Measurements from ENCODE around the gene C20orf144.

C20orf144 gene

DNA sequence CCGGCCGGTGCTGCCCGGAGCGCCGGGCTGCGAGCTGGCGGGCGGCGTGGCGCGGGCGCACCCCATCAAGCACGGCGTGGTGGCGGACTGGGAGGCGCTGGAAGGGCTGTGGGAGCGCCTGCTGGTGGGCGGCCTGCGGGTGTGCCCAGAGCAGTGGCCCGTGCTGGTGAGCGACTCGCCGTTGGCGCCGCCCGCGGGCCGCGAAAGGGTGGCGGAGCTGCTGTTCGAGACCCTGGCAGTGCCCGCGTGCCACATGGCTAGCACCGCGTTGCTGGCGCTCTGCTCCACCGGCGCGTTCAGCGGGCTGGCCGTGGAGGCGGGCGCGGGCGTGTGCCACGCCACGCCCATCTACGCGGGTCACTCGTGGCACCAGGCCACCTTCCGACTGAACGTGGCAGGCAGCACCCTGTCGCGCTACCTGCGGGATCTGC is 5.1 kb downstream of the C20orf144 start:
- peak overlapping the region; percentile 64 for H3K27ac Mint-ChIP-seq
- H3K27me3 Mint-ChIP-seq: no peaks in the 10 kb centered on the region
- H3K36me3 Mint-ChIP-seq: no peaks in the 10 kb centered on the region
- peak overlapping the region; percentile 82 for H3K4me3 Mint-ChIP-seq
- H3K4me1 Mint-ChIP-seq (ENCODE audit: low read depth): peaks cover 26% of the 10 kb centered on the region
- no peaks in the 10 kb centered on the region for H3K9me3 Mint-ChIP-seq (ENCODE audit: low read depth)

DNA sequence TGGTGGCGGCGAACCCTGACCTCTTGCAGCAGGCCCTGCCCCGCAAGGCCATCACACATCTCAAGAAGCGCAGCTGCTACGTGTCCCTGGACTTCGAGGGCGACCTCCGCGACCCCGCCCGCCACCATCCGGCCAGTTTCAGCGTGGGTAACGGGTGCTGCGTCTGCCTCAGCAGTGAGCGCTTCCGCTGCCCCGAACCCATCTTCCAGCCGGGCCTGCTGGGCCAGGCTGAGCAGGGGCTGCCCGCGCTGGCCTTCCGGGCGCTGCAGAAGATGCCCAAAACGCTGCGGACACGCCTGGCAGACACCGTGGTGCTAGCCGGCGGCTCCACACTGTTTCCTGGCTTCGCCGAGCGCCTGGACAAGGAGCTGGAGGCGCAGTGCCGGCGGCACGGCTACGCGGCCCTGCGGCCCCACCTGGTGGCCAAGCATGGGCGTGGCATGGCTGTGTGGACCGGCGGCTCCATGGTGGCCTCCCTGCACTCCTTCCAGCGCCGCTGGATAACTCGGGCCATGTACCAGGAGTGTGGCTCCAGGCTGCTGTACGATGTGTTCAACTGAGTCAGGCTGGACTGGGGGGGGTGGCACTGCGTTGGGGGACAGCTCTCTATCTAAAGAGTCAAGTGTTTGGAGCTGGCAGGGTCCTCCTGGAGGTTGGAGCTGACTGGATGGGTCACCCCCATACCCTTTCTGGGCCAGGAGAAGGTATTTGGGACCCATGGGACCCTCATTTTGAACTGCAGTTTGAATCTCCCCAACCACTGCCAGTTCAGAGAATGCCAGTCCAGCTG is 5.7 kb downstream of the C20orf144 start:
- H3K27me3 Mint-ChIP-seq: no peaks in the 10 kb centered on the region
- H3K9me3 Mint-ChIP-seq (ENCODE audit: low read depth): no peaks in the 10 kb centered on the region
- H3K36me3 Mint-ChIP-seq: no peaks in the 10 kb centered on the region
- peaks cover 25% of the 10 kb centered on the region for H3K4me1 Mint-ChIP-seq (ENCODE audit: low read depth)
- peak overlapping the region; percentile 64 for H3K27ac Mint-ChIP-seq
- H3K4me3 Mint-ChIP-seq: peak overlapping the region; percentile 82

DNA sequence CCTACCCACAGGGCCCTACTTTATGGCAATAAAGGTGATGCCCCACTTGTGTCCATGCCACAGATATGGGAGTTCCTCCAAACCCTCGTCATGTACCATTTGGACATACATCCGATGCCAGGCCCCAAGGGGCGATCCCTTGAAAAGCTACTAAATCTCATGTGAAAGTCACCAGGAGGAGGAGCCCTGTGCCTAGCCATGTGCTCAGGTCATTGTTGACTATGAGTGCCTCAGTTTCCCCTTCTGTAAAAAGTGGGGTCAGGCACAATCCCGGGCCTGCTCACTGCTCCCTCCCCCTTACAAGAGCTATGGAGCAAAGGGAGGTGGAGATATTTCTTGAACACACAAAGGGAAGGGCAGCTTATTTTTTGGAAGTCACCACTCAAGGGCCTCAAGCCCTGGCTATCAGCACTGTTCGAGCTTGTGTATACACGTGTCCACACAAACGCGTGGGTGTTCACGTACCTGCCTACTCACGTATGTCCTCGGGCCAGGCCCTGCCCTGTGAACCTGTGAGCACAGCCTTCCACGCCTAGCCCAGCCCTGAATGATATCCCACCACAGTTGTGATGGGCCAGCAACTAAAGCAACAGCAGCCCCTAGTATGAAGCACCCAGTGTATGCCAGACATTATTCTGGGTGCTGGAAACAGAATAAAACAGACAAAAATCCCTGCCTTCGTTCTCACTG is 6.5 kb downstream of the C20orf144 start:
- H3K36me3 Mint-ChIP-seq: no peaks in the 10 kb centered on the region
- H3K27ac Mint-ChIP-seq: no peak overlapping the region
- H3K4me1 Mint-ChIP-seq (ENCODE audit: low read depth): peaks cover 29% of the 10 kb centered on the region
- H3K4me3 Mint-ChIP-seq: peak overlapping the region; percentile 82
- no peaks in the 10 kb centered on the region for H3K27me3 Mint-ChIP-seq
- H3K9me3 Mint-ChIP-seq (ENCODE audit: low read depth): no peaks in the 10 kb centered on the region

DNA sequence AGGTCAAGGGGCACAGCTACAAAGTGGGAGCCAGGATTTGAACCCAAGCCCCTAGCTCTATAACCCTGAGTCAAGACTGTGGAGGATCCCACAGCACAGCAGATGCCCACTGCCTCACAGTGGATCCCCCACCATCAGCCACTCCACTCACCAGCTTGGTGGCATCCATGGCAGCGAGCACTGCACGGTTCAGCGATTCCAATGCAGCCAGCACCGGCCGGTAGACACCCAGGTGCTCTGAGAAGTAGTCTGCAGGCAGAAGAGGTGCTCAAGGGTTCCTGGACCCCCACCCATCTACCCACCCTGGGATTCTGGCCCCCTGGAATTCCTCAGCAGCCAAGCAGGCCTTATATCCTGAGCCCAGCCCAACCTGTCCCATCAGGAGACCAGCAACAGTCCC is 7.1 kb downstream of the C20orf144 start:
- H3K27me3 Mint-ChIP-seq: no peaks in the 10 kb centered on the region
- H3K4me3 Mint-ChIP-seq: peak overlapping the region; percentile 44
- no peaks in the 10 kb centered on the region for H3K9me3 Mint-ChIP-seq (ENCODE audit: low read depth)
- peaks cover 31% of the 10 kb centered on the region for H3K4me1 Mint-ChIP-seq (ENCODE audit: low read depth)
- H3K27ac Mint-ChIP-seq: peak overlapping the region; percentile 41
- H3K36me3 Mint-ChIP-seq: no peaks in the 10 kb centered on the region

DNA sequence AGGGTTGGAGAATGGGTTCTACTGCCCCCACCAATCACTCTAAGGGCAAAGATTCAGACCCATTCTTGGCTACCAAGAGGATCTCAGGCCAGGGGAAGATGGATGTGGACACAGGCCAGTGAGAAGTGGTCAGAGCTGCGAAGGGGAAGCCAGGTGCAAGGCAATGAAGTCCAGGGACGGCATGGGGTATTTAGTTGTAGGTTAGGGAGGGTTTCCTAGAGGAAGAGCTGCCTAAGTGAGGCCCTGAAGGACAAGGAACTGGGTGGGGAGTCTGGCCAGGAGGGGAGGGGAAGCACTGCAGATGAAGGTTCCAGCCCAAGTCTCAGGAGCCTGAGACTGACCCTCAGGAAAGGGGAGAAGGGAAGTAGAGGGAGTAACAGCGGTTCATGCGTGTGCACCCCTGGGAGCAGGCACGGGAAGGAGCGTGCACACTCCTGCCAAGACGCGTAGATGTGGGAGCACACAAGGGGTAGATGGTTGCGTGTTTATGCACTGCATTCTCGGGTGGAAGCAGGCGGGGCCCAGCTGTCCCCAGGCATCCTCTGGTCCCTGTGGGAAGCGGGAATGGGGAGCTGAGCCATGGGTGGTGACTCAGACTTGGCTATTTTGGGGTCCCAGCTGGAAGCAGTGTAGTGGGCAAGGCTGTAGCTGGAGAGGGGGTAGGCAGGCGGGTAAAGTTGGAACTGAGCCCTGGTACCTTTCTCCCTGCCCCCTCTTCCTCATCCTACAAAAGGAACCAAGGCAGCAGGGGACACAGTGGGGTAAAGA is 7.9 kb downstream of the C20orf144 start:
- Mint-ChIP-seq H3K36me3 (no peaks in the 10 kb centered on the region), H3K4me1 (ENCODE audit: low read depth) (peaks cover 26% of the 10 kb centered on the region), H3K27me3 (no peaks in the 10 kb centered on the region), H3K4me3 (peak overlapping the region; percentile 20), H3K9me3 (ENCODE audit: low read depth) (no peaks in the 10 kb centered on the region), H3K27ac (peak overlapping the region; percentile 41)

DNA sequence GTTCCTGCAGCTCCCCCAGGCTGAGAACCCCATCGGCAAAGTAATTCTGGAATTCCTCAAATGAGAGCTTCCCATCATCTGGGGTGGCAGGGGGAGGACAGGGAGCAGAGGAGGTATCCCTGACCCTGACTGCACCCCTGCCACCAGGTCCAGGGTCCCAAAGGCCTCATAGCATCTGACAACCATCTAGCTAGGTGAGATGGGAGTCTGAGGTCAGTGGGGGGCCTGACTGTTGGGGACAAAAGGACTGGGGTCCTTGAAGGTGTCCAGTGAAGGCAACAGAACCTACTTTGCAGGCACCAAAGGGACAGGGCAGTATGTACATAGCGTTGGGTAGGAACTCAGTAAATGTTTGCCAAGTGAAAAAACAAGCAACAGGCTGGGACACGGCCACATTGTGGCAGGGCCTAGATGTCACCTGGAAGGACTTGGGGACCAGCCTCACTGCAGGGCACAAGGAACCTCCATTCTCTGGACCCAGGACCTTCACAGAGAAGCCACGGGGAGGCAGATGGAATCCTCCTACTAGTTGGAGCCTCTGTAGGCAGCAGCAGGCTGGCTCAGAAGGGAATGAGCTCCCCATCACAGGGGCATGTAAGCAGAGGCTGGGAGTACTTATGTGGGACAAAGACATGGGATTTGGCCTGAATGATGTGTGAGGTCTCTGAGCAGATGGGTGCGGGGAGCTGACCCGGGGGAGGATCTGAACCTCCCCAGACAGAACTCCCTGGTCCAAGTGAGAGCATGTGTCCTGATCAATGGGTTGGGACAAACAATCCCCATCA is 8.8 kb downstream of the C20orf144 start:
- Mint-ChIP-seq H3K4me3 (peak overlapping the region; percentile 39), H3K4me1 (ENCODE audit: low read depth) (peaks cover 25% of the 10 kb centered on the region), H3K27ac (peak overlapping the region; percentile 3)

DNA sequence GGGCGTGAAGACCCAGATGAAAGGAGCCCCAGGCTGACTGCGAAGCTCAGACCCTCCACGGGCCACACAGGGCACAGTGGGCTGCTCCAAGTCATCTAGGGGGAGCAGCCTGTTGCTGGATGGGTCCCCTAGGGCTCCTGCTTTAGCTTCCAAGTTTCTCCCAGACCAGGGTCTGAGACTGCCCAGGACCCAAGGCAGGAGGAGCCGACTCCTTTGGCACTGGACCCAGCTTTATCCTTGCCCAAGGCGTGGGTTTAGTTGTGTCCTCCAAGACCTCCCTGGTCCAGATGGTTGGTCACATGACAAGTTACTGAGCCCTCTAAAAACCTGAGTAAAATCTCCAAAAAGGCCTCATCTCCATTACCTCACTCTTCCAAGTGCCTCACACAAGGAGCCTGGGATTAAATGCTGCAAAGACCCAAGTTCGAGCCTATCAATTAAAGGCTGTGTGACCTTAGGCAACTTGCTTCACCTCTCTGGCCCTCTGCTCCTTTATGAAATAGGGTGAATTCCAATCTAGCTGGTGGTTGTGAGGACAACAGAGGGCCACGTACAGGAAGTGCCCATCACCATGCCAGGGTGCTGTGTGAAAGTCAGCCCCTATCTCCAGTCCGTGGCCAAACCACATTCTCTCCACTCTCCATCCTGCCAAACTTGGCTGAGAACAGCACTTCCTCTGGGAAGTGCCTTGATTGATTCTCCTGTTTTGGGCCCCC is 9.6 kb downstream of the C20orf144 start:
- Mint-ChIP-seq H3K36me3 (no peaks in the 10 kb centered on the region), H3K27me3 (no peaks in the 10 kb centered on the region), H3K4me1 (ENCODE audit: low read depth) (peaks cover 20% of the 10 kb centered on the region), H3K27ac (no peak overlapping the region), H3K4me3 (no peak overlapping the region), H3K9me3 (ENCODE audit: low read depth) (no peaks in the 10 kb centered on the region)

More for the DNA sequence above, 8.8 kb downstream of the C20orf144 start:
- no peaks in the 10 kb centered on the region for H3K36me3 Mint-ChIP-seq
- no peaks in the 10 kb centered on the region for H3K27me3 Mint-ChIP-seq
- H3K9me3 Mint-ChIP-seq (ENCODE audit: low read depth): no peaks in the 10 kb centered on the region

DNA sequence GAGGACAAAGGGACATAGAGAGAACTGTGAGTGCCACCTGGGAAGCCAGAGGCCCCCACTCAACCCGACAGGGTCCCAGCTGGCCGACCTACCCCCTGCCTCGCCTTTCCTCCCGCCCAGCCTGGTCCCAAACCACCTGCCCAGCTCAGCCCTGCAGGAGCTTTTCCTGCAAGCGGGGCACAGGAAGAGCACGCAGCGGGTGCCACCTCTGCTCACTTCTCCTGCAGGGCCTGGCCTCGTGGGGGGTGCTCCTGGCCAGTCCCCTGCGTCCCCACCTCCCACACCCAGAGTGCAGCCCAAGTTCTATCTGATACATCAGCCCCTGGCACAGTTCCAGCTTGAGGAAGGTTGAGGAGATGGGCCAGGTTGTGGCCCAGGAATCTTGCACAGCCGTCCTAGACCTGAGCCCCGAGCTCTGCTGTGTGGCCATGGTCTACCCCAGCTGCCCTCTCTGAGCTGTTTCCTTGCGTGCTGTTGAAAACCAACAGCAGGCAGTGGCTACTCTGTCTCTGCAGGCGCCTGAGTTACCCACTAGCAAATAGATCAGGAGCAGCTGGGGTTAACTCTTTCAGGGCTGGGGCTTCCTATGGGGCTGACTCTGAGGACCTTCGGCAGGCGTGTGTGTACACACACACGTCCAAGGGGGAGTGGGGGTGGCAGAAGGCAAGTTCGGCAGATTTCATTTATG is 10.4 kb downstream of the C20orf144 start:
- Mint-ChIP-seq H3K27me3 (no peaks in the 10 kb centered on the region), H3K4me3 (peak overlapping the region; percentile 86), H3K27ac (no peak overlapping the region), H3K9me3 (ENCODE audit: low read depth) (no peaks in the 10 kb centered on the region), H3K4me1 (ENCODE audit: low read depth) (peaks cover 21% of the 10 kb centered on the region), H3K36me3 (no peaks in the 10 kb centered on the region)

DNA sequence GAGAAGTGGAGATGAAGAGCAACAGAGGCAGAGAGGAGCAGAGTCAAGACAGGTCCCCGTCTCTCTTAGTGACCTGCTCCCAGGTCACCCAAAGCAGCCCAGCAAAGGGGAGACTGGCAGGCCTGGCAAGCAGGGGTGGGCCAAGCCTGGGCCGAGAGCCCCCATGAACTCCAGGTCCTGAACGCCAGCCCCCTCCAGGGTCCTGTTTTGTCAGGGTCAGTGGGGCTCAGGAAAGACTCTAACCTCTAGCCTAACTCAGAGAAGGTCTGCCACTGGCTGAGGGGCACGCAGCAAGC is 10.9 kb downstream of the C20orf144 start:
- H3K4me1 Mint-ChIP-seq (ENCODE audit: low read depth): peaks cover 22% of the 10 kb centered on the region
- no peaks in the 10 kb centered on the region for H3K36me3 Mint-ChIP-seq
- no peak overlapping the region for H3K27ac Mint-ChIP-seq
- H3K9me3 Mint-ChIP-seq (ENCODE audit: low read depth): no peaks in the 10 kb centered on the region
- H3K4me3 Mint-ChIP-seq: peak overlapping the region; percentile 86
- no peaks in the 10 kb centered on the region for H3K27me3 Mint-ChIP-seq

DNA sequence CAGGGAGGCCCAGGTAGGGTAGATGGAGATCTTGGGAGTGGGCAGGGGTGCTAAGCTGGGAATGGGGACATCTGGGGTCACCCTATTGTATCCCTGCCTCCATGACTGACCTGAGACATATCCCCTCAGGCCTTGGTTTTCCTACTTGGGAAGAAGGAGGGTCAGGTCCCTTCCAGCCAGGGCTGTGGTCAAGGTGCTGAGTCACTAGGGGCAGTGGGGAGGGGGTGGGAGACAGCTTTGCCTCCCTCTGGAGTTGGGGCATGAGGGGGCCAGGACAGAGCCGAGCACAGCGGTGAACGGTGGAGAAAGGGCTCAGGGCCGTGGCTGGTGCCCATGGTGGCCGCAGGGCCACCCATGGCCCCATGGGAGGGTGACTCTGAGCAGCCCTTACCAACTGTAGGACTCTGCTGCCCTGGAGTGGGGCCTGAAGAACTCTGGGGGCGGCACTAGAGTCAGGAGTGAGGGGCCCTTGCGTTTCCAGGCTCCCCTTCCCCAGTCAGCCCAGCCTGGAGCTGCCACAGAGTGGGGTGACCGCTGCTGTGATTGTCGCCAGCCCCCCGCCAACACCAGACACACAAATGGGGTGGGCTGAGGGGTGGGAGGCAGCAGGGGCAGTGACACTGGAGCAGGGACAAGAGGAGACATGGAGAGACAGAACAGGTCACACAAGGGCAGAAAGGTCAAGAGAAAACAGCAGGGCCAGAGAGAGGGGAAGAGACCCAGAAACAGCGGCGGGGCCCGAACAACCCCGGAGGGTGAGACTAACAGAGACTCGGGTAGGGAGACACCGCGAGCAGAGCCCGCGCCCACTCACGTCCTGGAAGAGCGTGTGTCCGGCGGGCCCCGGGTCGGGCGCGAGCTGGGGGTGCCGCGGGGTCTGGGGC is 11.5 kb downstream of the C20orf144 start:
- H3K36me3 Mint-ChIP-seq: no peaks in the 10 kb centered on the region
- H3K4me1 Mint-ChIP-seq (ENCODE audit: low read depth): peaks cover 23% of the 10 kb centered on the region
- no peaks in the 10 kb centered on the region for H3K9me3 Mint-ChIP-seq (ENCODE audit: low read depth)
- peak overlapping the region; percentile 58 for H3K27ac Mint-ChIP-seq
- peak overlapping the region; percentile 86 for H3K4me3 Mint-ChIP-seq
- H3K27me3 Mint-ChIP-seq: no peaks in the 10 kb centered on the region

DNA sequence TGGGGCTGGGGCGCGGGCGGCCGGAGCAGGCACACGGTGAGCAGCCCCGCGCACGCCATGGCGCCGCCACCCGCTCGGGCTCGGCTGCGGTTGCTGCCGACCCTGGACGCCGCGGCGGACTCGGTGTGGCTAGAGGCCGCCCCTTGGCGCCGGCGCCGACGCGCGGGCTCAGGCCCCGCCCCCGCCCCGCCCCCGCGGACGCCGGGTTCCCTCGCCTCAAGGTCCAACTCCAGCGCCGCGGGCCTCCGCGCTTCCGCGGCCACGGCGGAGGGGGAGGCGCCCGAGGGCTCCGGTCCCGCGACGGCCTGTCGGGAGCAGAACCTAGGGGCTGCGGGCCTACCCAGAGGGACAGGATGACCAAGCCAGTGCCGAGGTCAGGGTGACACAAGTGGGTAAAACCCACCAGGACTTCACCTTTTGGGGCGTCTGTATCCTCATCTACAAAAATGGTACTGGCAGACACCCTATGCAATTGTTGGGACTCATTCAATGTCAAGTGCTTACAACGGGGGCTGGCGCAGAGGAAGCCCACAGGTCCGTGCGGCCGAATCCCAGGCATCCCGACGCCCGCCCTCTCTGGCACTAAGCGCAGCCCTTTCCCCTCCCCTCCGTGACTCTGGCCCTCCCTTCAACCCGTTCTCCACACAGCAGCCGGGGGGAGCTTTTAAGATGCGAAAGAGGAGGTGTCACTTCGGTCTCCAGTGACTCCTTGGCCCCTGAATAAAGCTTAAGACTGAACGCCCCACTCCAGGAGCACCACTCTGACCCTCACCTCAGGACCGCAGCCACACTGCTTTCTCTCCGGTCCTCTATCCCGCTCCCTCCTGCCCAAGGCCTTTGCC is 12.4 kb downstream of the C20orf144 start, which contains the start of gene NECAB3:
TSS of gene NECAB3 (minus strand) at position 135 of the 842 bp plus-strand sequence. CDS start at position 59, 76 bp downstream.
- Mint-ChIP-seq H3K9me3 (ENCODE audit: low read depth) (no peaks in the 10 kb centered on the region), H3K27me3 (no peaks in the 10 kb centered on the region), H3K27ac (peak within 1 kb of the TSS; percentile 58), H3K36me3 (no peaks in the 10 kb centered on the region), H3K4me1 (ENCODE audit: low read depth) (peaks cover 32% of the 10 kb centered on the region), H3K4me3 (peak within 1 kb of the TSS; percentile 86)
